T1000 (cell line): ENCODE results near the gene KIF12.

Experiments
- DNase-seq: peaks from one replicate; lab custom pipeline; 2025; ENCODE audit warnings: mixed read lengths; lab: John Stamatoyannopoulos, UW

The KIF12 gene

DNA sequence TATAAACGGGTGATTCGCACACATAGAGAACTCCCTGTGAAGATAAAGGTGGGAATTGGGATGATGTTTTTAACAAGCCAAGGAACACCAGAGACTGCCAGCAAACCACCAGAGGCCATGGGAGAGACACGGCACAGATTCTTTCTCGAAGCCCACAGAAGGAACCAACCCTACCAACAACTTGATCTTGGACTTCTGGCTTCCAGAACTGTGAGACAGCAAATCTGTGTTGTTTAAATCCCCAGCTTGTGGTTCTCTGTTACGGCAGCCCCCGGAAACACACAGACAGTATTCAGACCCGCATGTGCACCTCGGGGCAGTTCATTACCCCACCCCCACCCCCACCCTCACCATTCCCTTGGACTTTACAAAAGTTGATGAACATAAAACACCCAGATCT is 33.8 kb downstream of the KIF12 start:
- no peak for DNase-seq

GRCh38 chr9:114061830-114062474 is 37.1 kb downstream of the KIF12 start:
- no peak for DNase-seq

DNA sequence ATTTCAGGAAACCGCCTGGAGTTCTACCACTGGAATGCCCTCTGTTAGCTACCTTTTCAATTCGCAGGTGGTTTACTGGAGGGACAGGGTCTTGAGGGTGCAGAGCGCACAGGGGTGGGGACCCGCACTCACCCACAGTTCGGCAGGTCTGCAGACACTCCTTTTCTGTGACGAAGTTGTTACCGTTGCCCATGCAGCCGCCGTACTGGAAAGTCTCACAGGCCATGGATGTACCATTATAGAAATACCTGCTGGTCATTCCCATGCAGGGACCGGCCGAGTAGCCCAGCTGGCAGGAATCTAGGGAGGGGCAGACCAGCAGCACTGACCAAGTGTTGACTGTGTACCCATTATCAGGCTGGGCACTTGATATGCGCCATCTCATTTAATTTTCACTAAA is 37.8 kb downstream of the KIF12 start:
- no peak for DNase-seq

GRCh38 chr9:114060711-114061110 is 38.4 kb downstream of the KIF12 start:
- DNase-seq: no peak

DNA sequence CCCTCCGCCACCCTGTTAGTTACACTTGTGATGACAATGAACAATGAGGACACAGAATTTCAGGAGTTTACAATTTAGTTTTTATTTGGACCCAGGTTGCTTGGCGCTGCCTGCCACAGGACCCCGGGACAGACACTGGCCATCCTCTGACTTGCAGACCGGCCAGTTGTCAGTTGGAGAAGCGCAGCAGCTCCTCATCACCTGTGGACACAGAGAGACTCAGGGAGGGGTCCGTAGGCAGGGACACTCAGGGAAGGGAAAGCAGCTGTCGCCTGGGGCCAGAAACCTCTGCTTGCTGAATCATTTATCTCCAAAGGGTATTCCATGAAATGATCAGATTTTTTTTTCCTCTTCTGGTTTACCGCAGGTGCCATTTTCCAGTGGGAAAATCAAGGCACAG is 39.0 kb downstream of the KIF12 start:
- no peak for DNase-seq

DNA sequence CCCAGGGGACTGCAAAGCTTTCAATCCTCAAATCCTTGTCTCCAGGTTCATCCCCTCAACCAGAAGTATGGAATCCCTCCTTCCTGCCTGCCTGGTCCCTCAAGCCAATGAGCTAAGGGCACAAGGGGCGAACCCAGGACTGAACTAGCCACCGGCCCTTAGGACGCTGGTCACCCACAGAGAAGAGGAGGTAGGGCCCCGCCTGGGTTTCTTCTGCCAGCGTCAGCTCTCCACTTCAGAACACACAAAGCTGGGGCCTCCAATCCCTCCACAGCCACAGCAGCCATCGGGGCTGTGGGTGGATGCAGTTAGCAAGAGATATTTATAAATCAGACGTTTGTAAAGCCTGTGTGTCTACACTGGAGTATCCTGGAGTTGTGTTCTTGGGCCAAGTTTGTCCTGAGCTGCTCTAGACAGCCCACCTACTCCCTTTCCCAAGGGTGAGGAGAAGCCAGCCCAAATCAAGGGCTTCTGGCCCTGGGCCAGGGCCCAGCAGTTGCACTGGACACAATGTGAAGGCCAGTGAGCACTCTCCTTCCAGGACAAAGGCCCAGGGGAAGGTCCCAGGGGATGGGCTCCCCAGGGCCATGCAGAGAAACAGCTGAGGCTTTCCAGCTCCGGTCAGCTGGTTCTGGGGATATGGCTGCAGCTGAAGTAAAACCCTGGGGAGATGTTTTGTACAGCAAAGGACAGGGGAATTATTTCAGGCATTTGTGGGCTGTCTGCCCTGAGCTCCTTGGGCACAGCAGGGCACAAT is 39.9 kb downstream of the KIF12 start:
- DNase-seq: no peak

DNA sequence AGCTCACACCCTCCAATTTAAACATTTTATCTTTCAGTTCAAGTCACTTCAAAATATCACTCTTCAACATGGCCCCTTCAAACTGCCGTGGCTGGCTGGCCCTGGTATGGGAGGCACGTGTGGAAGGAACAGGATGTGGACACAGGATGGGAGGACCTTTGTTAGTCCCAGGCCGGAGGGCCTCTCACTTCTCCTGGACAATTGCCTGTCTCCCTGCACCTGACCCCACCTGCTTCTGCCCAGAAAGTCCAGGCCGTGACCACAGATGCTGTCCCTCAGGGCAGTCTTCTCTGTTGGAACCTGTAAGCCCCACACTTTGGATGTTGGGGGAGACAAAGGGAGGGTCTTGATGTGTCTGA is 40.4 kb downstream of the KIF12 start:
- no peak for DNase-seq

DNA sequence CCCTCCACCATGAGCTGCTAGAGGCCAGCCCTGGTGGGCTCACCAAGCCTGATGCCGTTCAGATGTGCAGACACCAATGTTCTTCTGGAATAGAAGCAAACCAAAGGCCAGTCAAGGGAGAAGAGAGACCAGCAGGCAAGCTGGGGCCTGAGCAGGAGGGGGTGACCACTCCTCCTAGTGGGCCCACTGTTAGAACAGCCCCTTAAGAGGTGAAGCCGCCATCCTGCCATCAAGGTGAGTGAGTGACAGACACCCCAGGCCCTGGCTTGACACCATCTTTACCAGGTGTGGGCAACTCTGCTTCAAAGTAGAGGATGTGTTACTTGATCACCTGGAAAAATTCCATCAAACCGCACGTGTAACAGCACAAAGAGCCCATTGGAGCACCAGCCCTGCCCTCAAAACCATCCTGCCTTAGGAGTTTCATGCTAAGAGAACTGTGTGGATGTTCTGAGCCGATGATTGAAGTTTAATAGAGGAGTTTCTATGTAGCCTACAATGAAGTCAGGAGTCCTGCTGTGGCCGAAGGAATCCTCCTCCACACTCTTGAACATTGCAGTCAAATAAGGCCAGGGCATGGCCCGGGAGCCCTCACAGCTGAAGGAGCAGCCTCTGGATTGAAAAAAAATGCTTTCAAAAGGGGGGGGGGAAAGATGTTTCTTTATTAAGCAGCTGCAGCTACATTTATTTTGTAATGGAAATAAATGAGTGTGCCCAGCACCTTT is 41.8 kb downstream of the KIF12 start:
- no peak for DNase-seq

DNA sequence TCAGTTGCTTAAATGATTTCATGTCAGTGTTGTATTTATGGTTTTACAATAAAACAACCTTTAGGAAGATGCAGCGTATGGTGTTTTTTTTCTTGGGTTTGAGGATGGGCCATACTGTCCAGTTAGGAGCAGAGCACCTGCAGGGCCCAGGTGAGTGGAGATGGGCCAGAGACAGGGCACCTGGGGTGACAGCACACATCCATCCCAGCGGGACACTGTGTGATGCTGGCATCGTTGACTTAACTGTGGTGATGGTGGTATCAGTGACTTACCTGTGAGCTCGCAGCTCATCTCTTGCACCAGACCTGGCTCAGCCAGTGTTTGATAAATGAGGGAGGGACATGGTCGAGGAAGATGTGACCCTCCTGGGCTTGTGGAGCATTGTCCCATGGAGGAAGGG is 42.6 kb downstream of the KIF12 start:
- DNase-seq: no peak

DNA sequence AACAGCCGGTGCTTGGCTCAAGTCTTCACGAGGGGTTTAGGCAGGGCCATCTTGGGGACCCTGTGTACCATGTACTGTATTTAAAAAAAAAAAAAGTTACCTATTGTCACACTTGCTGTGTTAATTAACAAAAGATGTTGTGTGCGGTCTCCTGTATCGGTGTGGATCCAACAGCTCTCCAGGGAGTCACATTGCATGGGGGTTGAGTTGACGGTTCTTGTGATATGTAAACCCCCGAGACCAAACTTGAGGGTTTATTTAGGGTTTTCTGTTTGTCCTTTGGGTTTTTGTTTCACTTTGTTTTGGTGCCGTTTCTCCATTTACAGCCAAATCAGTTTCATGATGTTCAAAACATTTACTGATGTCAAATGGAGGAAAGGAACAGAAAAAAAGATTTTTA is 43.2 kb downstream of the KIF12 start:
- DNase-seq: no peak

GRCh38 chr9:114055061-114055460 is 44.0 kb downstream of the KIF12 start:
- DNase-seq: no peak

- no peak for DNase-seq
Measured at GRCh38 chr9:114054191-114054690, 44.9 kb downstream of the KIF12 start.

- DNase-seq: no peak
Measured at GRCh38 chr9:114053246-114054005, 45.7 kb downstream of the KIF12 start.

- no peak for DNase-seq
Measured at GRCh38 chr9:114051706-114052105, 47.4 kb downstream of the KIF12 start.

DNA sequence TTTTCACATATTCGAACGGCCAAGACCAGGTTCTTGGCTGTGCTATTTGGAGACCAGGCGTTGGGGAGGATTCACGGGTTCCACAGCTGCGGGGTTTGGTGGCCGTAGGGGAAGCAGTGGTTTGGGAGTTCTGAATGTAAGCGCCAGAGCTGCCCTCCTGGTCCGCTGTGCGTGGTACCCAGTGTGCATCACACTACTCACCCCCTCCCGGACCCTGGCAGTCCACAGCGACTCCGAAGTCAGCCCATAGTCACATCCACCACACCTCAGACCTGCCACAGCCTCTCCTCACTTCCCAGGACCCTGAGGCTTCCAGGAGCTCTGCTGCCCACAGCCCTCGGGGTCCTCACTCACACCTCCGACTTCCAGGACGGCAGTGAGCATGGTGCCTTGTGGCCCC is 47.8 kb downstream of the KIF12 start:
- DNase-seq: no peak

GRCh38 chr9:114050646-114051045 is 48.4 kb downstream of the KIF12 start:
- no peak for DNase-seq

- DNase-seq: no peak
Measured at GRCh38 chr9:114050226-114050568, 48.9 kb downstream of the KIF12 start.

GRCh38 chr9:114049441-114050225 is 49.5 kb downstream of the KIF12 start:
- DNase-seq: no peak

DNA sequence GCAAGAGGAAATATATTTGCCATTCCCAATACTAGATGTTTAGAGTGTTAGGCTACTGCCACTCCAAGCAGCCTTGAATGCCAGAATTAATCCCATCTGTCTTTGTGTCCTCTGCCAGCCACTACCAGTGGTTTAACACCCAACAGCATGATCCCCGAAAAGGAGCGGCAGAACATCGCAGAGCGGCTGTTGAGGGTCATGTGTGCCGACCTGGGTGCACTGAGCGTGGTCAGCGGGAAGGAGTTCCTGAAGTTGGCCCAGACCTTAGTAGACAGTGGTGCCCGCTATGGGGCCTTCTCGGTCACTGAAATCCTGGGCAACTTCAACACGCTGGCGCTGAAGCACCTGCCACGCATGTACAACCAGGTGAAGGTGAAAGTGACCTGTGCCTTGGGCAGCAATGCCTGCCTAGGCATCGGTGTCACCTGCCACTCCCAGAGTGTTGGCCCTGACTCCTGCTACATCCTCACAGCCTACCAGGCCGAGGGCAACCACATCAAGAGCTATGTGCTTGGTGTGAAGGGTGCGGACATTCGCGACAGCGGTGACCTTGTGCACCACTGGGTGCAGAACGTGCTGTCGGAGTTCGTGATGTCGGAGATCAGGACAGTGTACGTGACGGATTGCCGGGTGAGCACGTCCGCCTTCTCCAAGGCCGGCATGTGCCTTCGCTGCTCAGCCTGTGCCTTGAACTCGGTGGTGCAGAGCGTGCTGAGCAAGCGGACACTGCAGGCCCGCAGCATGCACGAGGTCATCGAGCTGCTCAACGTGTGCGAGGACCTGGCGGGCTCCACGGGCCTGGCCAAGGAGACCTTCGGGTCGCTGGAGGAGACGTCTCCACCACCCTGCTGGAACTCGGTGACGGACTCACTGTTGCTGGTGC is 50.3 kb downstream of the KIF12 start:
- DNase-seq: no peak

GRCh38 chr9:114047717-114048116 is 51.4 kb downstream of the KIF12 start:
- DNase-seq: no peak

DNA sequence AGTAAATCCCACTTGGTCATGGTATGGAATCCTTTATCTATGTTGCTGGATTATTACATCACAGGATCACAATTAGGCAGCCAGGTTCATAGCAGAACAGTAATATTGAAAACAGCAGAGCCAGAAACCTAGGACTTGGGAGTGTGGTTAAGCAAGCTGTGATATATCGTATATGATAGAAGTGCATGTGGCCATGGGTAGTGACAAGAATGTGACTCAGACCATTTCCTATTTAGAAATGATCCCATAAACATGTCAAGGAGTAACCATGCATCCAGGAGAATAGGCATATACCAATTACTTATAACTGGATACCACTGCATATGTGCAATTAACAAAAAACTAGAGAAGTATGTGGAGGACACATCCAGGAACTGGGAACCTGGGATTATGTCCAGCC is 52.2 kb downstream of the KIF12 start:
- DNase-seq: no peak
